Activated CD4-positive, alpha-beta memory T cell treated with anti-CD3 and anti-CD28 coated beads for 36 hours (primary cell): Measurements from ENCODE around the gene FAM185A. TPM values are rescaled to one million over a fixed set of nuclear protein-coding genes. Genes with fewer than 3 reads are reported as not detected.
A peak's percentile ranks its signal among the peaks of the same experiment; 100 is the strongest.
"Not testable (repeated sequence)": the region's sequence is repeated elsewhere in the genome, so short reads cannot be mapped to it uniquely, and the experiment has no call there.

Source experiments
- CTCF ChIA-PET: fragments of 350-600 bp; sonication (Branson Sonifier 250); formaldehyde crosslinking; loops from one replicate; lab custom pipeline; 2021; ENCODE audit warnings: antibody characterized with exemption, inconsistent platforms; lab: Charles Lee
- POLR2A ChIA-PET: fragments of 350-600 bp; sonication (Branson Sonifier 250); formaldehyde crosslinking; loops from one replicate; lab custom pipeline; 2021; ENCODE audit warnings: antibody characterized with exemption; lab: Charles Lee
- DNase-seq: peaks from one replicate; pipeline ENCODE4 v3.0.0-alpha.2; 2020
- H3K27ac Mint-ChIP-seq: one replicate; pipeline ENCODE4 v1.8.0; 2021; ENCODE audit warnings: mixed read lengths
- H3K27me3 Mint-ChIP-seq: one replicate; pipeline ENCODE4 v1.8.0; 2021; ENCODE audit warnings: mixed read lengths
- H3K36me3 Mint-ChIP-seq: one replicate; pipeline ENCODE4 v1.8.0; 2021; ENCODE audit warnings: mixed read lengths
- H3K4me1 Mint-ChIP-seq: one replicate; pipeline ENCODE4 v1.8.0; 2021; ENCODE audit warnings: low read depth, mixed read lengths
- H3K4me3 Mint-ChIP-seq: one replicate; pipeline ENCODE4 v1.8.0; 2021; ENCODE audit warnings: mild to moderate bottlenecking, mixed read lengths
- H3K9me3 Mint-ChIP-seq: one replicate; pipeline ENCODE4 v1.8.0; 2021; ENCODE audit warnings: mixed read lengths
- intact Hi-C: fragments of 100-400 bp; cut with micrococcal nuclease; formaldehyde crosslinking; loops from one replicate; pipeline ENCODE4 v1.15.1; 2023
- total RNA-seq, 2 experiments: library from RNA; stranded (reverse); gene quantifications; one replicate each; pipeline ENCODE4 v1.2.3, GENCODE V29; 2021

FAM185A gene
- 1 to 10 TPM; 4.6 to 7.6 TPM for total RNA-seq

DNA sequence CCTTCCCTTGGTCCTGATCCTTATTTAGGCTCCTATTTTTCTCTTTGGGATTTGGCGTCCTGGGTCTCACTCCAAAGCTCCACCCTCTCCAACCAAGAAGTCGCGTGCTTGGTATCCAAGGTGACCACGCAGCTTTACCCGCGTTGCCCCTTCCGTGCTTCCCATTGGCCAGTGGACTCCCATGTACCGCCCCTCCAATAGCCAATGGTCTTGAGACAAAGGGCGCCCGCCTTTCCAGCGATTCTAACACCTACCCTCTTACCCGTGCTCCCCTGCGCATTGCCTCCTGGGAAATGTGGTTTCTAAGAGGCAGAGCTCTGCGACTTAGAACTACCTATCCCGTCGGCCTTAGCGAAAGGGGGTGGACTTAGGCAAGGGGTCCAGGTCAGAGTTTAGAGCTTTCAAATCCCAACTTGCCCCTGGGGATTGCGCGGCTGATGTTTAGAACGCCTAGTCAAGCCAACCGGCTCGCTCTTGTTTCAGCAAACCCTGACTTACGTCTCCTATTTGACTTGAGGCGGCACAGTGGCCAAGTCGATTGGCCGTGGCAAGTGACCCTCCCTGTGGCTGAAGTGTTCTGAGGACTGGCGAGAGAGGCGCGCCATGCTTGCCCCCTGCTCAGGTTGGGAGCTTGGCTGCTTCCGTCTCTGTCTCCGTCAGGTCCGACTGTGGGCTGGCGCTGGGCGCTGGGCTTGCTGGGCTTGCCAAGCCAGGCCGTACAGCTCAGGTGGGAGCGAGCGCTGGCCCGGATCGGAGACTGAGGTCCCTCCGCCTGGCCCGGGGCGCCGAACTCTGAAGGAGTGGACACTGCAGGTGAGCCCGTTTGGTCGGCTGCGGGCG is at the start of gene FAM185A:
TSS of gene FAM185A (plus strand) at position 395 of the 840 bp plus-strand sequence. CDS start at position 604, 209 bp downstream.
- not testable (repeated sequence) for H3K36me3 Mint-ChIP-seq, H3K27me3 Mint-ChIP-seq, H3K9me3 Mint-ChIP-seq
- ChIA-PET POLR2A (interaction anchor here (0.8 to 1.2 kb wide), 2 partner anchors 326 to 400 kb away, joined by 3 to 8 read pairs; partner anchors contain the start of genes ARMC10, FBXL13 and NAPEPLD), CTCF (interaction anchor here (1.0 kb wide), 2 partner anchors 313 to 326 kb away, joined by 4 to 9 read pairs; partner anchors contain the start of genes ARMC10 and FBXL13)
- Mint-ChIP-seq H3K4me3 (peak within 1 kb of the TSS; percentile 82), H3K27ac (peak within 1 kb of the TSS; percentile 46), H3K4me1 (peaks cover 16% of the 10 kb centered on the region)
- DNase-seq: peak; percentile 98
- intact Hi-C loops: loop anchor here (5.0 kb wide), 1 partner anchor 323 kb away; the partner anchor contains the start of gene FBXL13

DNA sequence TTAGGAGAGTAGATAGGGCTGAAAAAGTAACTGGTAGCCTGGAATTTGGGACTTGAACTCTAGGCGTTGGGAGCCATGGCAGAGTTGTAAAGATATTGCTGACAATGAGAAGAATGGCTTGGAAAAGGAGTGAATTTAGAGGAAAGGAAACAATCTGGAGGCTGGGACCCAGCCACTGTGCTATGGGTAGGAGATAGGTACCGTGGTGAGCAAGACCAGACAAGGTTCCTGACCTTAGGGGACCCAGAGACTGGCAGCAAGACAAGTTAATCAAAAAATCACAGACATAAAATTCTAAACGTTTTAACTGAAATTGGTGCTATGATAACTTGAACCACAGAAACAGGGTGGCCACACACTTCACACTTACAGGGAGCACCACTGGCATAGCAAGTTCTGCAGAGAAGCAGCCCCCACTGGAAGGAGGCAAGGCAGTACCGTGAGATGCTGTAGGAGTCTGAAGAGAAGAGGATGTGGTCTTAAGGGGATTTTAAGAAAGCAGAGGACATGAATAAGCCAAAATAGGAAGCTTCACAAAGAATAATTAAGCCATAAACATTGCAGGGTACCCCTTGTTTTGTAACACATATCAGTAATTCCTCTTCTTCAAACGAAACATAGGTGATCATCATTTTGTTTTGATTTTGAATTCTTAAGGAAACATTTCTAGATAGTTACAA is 35.6 kb upstream of the FAM185A start:
- H3K27me3 Mint-ChIP-seq, H3K9me3 Mint-ChIP-seq, CTCF ChIA-PET, POLR2A ChIA-PET, H3K36me3 Mint-ChIP-seq: not testable (repeated sequence)
- intact Hi-C loops: loop anchor here (10.0 kb wide), 1 partner anchor 102 kb away; no protein-coding TSS in a partner anchor
- H3K4me1 Mint-ChIP-seq: peaks cover 26% of the 10 kb centered on the region
- peak overlapping the region; percentile 11 for H3K4me3 Mint-ChIP-seq
- peak; percentile 62 for DNase-seq
- peak overlapping the region; percentile 79 for H3K27ac Mint-ChIP-seq

DNA sequence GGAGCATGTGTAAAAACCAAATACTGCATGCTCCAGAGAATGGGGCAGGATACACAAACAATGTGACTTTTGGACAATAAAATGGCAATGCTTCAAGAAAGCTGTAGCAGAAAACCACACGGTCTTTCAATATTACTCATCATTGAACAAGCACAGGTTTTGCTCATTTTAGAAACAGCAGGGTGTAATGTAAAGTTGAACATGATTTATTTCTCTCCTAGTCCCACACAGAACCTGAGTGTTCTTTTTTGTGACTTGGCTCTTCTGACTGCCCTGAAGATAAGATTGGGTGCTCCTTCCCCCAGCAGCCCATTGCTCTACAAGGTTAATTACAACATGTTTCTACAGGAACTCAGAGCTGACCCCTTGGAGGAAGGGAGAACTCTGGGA is 35.1 kb upstream of the FAM185A start:
- H3K4me3 Mint-ChIP-seq, H3K27me3 Mint-ChIP-seq, DNase-seq, CTCF ChIA-PET, H3K9me3 Mint-ChIP-seq, H3K36me3 Mint-ChIP-seq, POLR2A ChIA-PET: not testable (repeated sequence)
- intact Hi-C loops: loop anchor here (10.0 kb wide), 1 partner anchor 101 kb away; no protein-coding TSS in a partner anchor
- Mint-ChIP-seq H3K27ac (peak overlapping the region; percentile 79), H3K4me1 (peaks cover 26% of the 10 kb centered on the region)

DNA sequence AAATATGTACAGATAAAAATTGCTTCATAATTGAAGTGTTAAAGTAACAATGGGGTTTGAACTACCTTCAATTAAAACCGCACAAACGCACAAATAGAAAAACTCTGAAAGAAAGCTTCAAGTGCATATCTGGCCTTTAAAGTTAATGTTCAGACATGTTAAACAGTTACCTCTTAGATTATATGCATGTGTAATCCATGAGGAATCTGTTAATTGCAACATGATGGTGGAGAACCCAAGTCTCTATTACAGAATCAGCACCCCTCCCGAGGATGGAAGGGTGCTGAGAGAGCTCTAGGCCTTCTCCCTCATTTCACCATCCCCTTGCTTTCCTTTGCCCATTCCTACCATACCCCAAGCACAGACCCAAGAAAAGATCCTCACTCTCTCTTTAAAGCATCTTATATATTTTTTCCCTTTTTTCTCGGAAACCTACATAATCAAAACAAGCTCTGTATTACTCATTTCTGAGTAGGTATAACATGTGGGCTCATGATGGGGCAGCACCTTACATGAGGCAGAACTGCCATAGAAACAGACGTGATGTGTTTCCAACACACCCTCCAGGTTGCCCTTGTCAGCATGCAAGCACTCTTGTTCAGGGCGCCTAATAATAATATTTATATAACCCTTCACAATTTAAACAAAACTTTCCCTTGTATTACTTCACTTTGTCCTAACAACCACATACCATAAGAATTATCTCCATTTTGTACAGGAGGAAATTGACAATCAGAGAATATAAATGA is 33.9 kb upstream of the FAM185A start:
- CTCF ChIA-PET, H3K36me3 Mint-ChIP-seq, POLR2A ChIA-PET, H3K27me3 Mint-ChIP-seq, H3K4me3 Mint-ChIP-seq, H3K9me3 Mint-ChIP-seq: not testable (repeated sequence)
- peak overlapping the region; percentile 74 for H3K27ac Mint-ChIP-seq
- intact Hi-C loops: loop anchor here (10.0 kb wide), 1 partner anchor 100 kb away; no protein-coding TSS in a partner anchor
- peak; percentile 73 for DNase-seq
- peaks cover 26% of the 10 kb centered on the region for H3K4me1 Mint-ChIP-seq

DNA sequence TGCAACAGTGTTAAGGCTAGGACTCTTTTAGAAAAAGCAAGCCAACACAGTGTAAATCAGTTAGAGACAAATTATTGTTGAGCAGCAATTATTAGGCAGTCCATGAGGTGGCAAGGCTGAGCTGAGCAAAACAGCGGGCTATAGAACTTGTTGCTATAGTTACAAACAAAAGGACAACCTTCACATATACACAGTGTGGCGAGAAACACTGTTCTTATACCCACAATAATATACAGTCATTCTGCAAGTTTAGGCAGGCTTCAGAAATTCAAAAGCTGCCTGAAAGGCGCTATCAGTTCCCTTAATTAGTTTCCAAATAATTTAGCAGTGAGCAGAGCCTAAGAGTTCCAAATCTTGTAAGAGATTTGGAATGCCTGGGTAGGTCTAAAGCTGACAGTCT is 33.1 kb upstream of the FAM185A start:
- H3K9me3 Mint-ChIP-seq, POLR2A ChIA-PET, H3K36me3 Mint-ChIP-seq, H3K4me3 Mint-ChIP-seq, H3K27me3 Mint-ChIP-seq, DNase-seq, CTCF ChIA-PET: not testable (repeated sequence)
- peak overlapping the region; percentile 40 for H3K27ac Mint-ChIP-seq
- peaks cover 26% of the 10 kb centered on the region for H3K4me1 Mint-ChIP-seq
- intact Hi-C loops: loop anchor here (10.0 kb wide), 1 partner anchor 99 kb away; no protein-coding TSS in a partner anchor

DNA sequence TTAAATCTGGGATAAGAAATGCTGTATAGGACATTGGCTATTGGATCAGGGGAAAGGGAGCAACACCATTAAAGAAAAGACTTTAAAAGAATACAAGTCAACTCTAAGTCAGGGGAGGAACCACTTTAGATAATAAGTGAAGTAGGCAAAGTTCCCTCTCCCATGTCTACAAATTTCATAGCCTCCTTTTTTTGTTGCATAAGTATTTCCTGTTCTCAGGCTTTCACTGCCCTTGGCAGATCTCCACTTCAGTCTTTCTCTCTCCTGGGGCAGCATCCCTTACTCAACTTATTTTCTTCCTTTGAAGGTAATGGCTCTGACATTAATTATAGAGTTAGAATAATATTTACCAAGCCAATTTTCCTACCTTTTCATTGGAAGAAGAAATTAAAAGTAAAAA is 30.3 kb upstream of the FAM185A start:
- H3K27me3 Mint-ChIP-seq, DNase-seq, H3K27ac Mint-ChIP-seq, POLR2A ChIA-PET, CTCF ChIA-PET, H3K36me3 Mint-ChIP-seq, H3K9me3 Mint-ChIP-seq, H3K4me3 Mint-ChIP-seq: not testable (repeated sequence)
- peaks cover 12% of the 10 kb centered on the region for H3K4me1 Mint-ChIP-seq
- intact Hi-C loops: loop anchor here (10.0 kb wide), 1 partner anchor 96 kb away; no protein-coding TSS in a partner anchor

DNA sequence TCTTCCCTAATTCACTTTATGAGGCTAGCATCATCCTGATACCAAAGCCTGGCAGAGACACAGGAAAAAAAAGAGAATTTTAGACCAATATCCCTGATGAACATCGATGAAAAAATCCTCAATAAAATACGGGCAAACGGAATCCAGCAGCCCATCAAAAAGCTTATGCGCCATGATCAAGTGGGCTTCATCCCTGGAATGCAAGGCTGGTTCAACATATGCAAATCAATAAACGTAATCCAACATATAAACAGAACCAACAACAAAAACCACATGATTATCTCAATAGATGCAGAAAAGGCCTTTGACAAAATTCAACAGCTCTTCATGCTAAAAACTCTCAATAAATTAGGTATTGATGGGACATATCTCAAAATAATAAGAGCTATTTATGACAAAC is 22.6 kb upstream of the FAM185A start:
- H3K36me3 Mint-ChIP-seq, H3K27ac Mint-ChIP-seq, H3K9me3 Mint-ChIP-seq, CTCF ChIA-PET, H3K4me3 Mint-ChIP-seq, POLR2A ChIA-PET, intact Hi-C loops, DNase-seq, H3K4me1 Mint-ChIP-seq: not testable (repeated sequence)
- H3K27me3 Mint-ChIP-seq: peaks cover 10% of the 10 kb centered on the region

DNA sequence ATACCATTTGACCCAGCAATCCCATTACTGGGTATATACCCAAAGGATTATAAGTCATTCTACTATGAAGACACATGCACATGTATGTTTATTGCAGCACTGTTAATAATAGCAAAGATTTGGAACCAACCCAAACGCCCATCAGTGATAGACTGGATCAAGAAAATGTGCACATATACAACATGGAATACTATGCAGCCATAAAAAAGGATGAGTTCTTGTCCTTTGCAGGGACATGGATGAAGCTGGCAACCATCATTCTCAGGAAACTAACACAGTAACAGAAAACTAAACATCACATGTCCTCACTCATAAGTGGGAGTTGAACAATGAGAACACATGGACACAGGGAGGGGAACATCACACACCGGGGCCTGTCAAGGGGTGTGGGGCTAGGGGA is 19.1 kb upstream of the FAM185A start:
- CTCF ChIA-PET, H3K27ac Mint-ChIP-seq, H3K9me3 Mint-ChIP-seq, intact Hi-C loops, DNase-seq, H3K27me3 Mint-ChIP-seq, H3K4me1 Mint-ChIP-seq, H3K36me3 Mint-ChIP-seq, H3K4me3 Mint-ChIP-seq, POLR2A ChIA-PET: not testable (repeated sequence)

DNA sequence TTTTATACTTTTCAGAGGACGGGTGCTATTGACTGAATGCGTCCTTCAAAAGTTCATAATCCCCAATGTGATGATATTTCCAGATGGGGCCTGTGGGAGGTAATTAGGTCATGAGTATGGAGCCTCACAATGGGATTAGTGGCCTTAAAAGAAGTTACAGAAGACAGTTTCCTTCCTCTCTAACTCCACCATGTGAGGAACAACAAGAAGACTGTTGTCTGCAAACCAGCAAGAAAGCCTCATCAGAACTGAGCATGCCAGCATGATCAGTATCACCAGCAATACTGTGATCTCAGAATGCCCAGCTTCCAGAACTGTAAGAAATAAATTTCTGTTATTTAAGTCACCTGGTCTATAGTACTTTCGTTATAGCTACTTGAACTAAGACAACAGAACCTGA is 18.4 kb upstream of the FAM185A start:
- CTCF ChIA-PET, H3K4me1 Mint-ChIP-seq, H3K27ac Mint-ChIP-seq, H3K4me3 Mint-ChIP-seq, H3K27me3 Mint-ChIP-seq, H3K36me3 Mint-ChIP-seq, DNase-seq, intact Hi-C loops, POLR2A ChIA-PET, H3K9me3 Mint-ChIP-seq: not testable (repeated sequence)

DNA sequence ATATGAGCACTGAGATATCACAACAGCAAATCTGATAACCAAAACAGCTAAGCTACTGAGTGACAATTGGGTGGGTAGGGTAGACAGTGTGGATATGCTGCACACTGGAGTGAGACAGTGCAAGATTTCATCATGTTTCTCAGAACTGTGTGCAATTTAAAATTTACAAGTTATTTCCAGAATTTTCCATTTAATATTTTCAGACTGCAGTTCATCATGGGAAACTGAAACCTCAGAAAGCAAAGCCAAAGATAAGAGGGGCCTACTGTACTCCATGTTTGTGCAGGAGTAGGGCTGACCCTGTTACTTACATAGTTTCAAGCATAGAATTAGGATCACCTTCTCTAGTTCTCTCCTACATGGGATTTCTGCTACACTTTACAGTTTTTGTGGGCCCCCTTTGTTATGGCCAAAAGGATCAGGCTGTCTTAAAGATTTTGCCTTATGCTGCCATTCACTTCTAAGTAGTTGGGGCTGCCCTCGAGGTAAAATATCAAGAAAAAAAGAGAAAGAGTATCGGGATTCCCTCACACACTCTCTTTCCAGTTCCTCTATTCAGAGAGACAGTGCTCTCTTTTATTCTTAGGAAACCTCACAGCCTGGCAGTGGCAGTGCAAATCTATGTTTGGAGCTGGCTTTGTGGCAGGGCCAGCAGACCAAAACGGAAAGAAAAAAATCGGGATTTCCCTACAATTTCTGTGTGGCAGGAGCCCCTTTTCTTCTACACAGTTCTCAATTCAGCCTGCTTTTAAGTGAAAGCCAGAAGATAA is 6.6 kb upstream of the FAM185A start:
- H3K27ac Mint-ChIP-seq, H3K27me3 Mint-ChIP-seq, H3K4me3 Mint-ChIP-seq, H3K36me3 Mint-ChIP-seq, CTCF ChIA-PET, intact Hi-C loops, H3K4me1 Mint-ChIP-seq, DNase-seq, H3K9me3 Mint-ChIP-seq, POLR2A ChIA-PET: not testable (repeated sequence)

DNA sequence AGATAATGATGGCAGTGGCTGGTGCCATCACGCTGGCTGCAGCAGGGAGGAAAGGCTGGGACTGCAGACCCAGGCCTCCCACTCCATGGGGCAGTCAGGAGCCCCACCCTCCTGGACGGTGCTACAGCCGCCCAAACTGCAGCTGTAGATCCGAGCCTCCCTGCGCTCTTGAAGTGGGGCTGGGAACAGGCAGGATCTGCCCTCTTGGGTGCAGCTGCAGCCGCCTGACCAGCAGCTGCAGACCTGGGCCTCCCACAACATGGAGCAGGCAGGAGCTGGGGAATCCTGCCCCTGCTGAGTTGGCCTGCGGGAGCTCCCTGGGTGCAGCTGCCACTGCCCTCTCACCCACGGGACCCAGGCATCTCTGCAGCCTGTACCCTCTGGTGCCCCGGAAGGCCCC is 4.9 kb upstream of the FAM185A start:
- H3K9me3 Mint-ChIP-seq, H3K4me1 Mint-ChIP-seq, H3K27ac Mint-ChIP-seq, H3K4me3 Mint-ChIP-seq, intact Hi-C loops, H3K36me3 Mint-ChIP-seq, POLR2A ChIA-PET, DNase-seq, CTCF ChIA-PET, H3K27me3 Mint-ChIP-seq: not testable (repeated sequence)
